HepG2 (cell line): ENCODE measurements around the gene DLG3. TPM values are rescaled to one million over a fixed set of nuclear protein-coding genes. Genes with fewer than 3 reads are reported as not detected.

Experiments used
- ATAC-seq: fragments of 200-7000 bp; cut with Tn5 transposase; 3 replicates; pipeline ENCODE4 v1.9.1; 2020; ENCODE audit warnings: mild to moderate bottlenecking, moderate library complexity
- BruUV-seq: library from RNA; stranded (reverse); fragments of 400-500 nt; replicated peaks from 2 replicates; lab custom pipeline; 2021; lab: Mats Ljungman, UMichigan
- CTCF ChIA-PET: fragments of 300-600 bp; formaldehyde crosslinking; extraction: SDS; loops from one replicate; lab custom pipeline; 2021; ENCODE audit warnings: low total read pairs, inconsistent platforms, low intra/inter-chr PET ratio; lab: Yijun Ruan, JAX
- POLR2A ChIA-PET: fragments of 350-600 bp; sonication (Branson Sonifier 250); formaldehyde crosslinking; loops from one replicate; lab custom pipeline; 2020; ENCODE audit warnings: antibody characterized with exemption, inconsistent platforms; lab: Yijun Ruan, JAX
- DNase-seq: peaks from one replicate; pipeline ENCODE4 v3.0.0-alpha.2; 2015; ENCODE audit warnings: low spot score
- FAIRE-seq: peaks from 3 replicates; lab custom pipeline; 2011; peaks lifted over from hg19 to GRCh38; lab: Jason Lieb, UNC
- H2AFZ ChIP-seq: one replicate; pipeline ENCODE4 v1.6.1; 2011; ENCODE audit warnings: low read length, inconsistent platforms
- H3K27ac ChIP-seq: fragments of 300-600 bp; 3 replicates; pipeline ENCODE4 v1.8.0; 2011; ENCODE audit warnings: mixed run types, mild to moderate bottlenecking, mixed read lengths, low read length, inconsistent platforms; ENCODE audit not compliant: insufficient read depth; ENCODE audit errors: extremely low read length
- H3K27me3 ChIP-seq, 2 experiments: fragments of 200-600 bp in 1 of 2; 2 replicates in 1 of 2; 3 replicates in 1 of 2; pipeline versions ENCODE4 v1.6.0 to v1.8.0; 2011; ENCODE audit warnings: low read length in 2 of 2, mild to moderate bottlenecking in 2 of 2, moderate library complexity in 2 of 2, inconsistent platforms in 1 of 2; ENCODE audit not compliant: insufficient read depth in 2 of 2, control insufficient read depth in 1 of 2
- H3K36me3 ChIP-seq, 2 experiments: fragments of 200-600 bp in 1 of 2; replicated peaks in 1 of 2; 2 replicates in 1 of 2; 3 replicates in 1 of 2; pipeline versions ENCODE4 v1.5.1 to v1.8.0; 2011; ENCODE audit warnings: low read length in 2 of 2, inconsistent platforms in 1 of 2; ENCODE audit not compliant: insufficient read depth in 2 of 2, control insufficient read depth in 1 of 2
- H3K4me1 ChIP-seq: 2 replicates; pipeline ENCODE4 v1.5.1; 2012; ENCODE audit warnings: low read length, inconsistent platforms; ENCODE audit not compliant: insufficient read depth
- H3K4me2 ChIP-seq: 2 replicates; pipeline ENCODE4 v1.6.0; 2011; ENCODE audit warnings: low read depth, low read length, inconsistent platforms
- H3K4me3 ChIP-seq, 3 experiments: fragments of 200-600 bp in 1 of 3; sonication (generic), shearing (Covaris generic) in 1 of 3; replicated peaks in 1 of 3; 2 replicates each; pipeline ENCODE4 v1.5.1; 2011 to 2016; ENCODE audit warnings: low read length in 3 of 3, inconsistent platforms in 2 of 3, low read depth in 2 of 3, mild to moderate bottlenecking in 2 of 3, control low read depth in 1 of 3, mixed read lengths in 1 of 3; ENCODE audit not compliant: insufficient read depth in 1 of 3
- H3K79me2 ChIP-seq: one replicate; pipeline ENCODE4 v1.6.1; 2011; ENCODE audit warnings: low read length, inconsistent platforms; ENCODE audit not compliant: insufficient read depth
- H3K9ac ChIP-seq: 2 replicates; pipeline ENCODE4 v1.6.0; 2011; ENCODE audit warnings: mild to moderate bottlenecking, low read depth, low read length, inconsistent platforms; ENCODE audit not compliant: insufficient read depth
- H3K9me3 ChIP-seq: 2 replicates; pipeline ENCODE4 v1.5.1; 2012; ENCODE audit warnings: mild to moderate bottlenecking, low read length
- H4K20me1 ChIP-seq: 2 replicates; pipeline ENCODE4 v1.6.0; 2011; ENCODE audit warnings: inconsistent platforms, mild to moderate bottlenecking, low read length, moderate library complexity; ENCODE audit not compliant: insufficient read depth
- IRF2 ChIP-seq: IDR thresholded peaks from 2 replicates; pipeline ENCODE4 v1.6.1; 2018; ENCODE audit warnings: missing genetic modification reagents, missing compliant biosample characterization
- MED8 ChIP-seq: sonication (generic); formaldehyde crosslinking; IDR thresholded peaks from 2 replicates; pipeline ENCODE4 v1.8.1; 2023; ENCODE audit warnings: mild to moderate bottlenecking, missing genetic modification reagents; ENCODE audit not compliant: insufficient replicate concordance
- NR2F1 ChIP-seq, 2 experiments: fragments of 450-650 bp in 1 of 2; formaldehyde crosslinking in 1 of 2; IDR thresholded peaks; 2 replicates each; pipeline versions ENCODE4 v1.5.0 to v1.6.1; 2016 to 2020; ENCODE audit warnings: mild to moderate bottlenecking in 1 of 2, missing compliant biosample characterization in 1 of 2, missing genetic modification reagents in 1 of 2, moderate library complexity in 1 of 2
- REL ChIP-seq: sonication (generic); formaldehyde crosslinking; conservative IDR thresholded peaks from 2 replicates; pipeline ENCODE4 v1.8.0; 2022; ENCODE audit warnings: mild to moderate bottlenecking, missing genetic modification reagents, moderate library complexity
- REXO4 ChIP-seq: sonication (generic); formaldehyde crosslinking; IDR thresholded peaks from 2 replicates; pipeline ENCODE4 v1.8.0; 2022; ENCODE audit warnings: missing genetic modification reagents, mild to moderate bottlenecking, borderline replicate concordance
- SRSF4 ChIP-seq: fragments of 200-400 bp; formaldehyde crosslinking; IDR thresholded peaks from one replicate; pipeline ENCODE4 v1.6.1; 2018; ENCODE audit warnings: mild to moderate bottlenecking, low read depth, low read length, moderate library complexity; ENCODE audit not compliant: poor library complexity, severe bottlenecking
- ZFP62 ChIP-seq: sonication (generic); formaldehyde crosslinking; IDR thresholded peaks from 2 replicates; pipeline ENCODE4 v1.4.0; 2020; ENCODE audit warnings: missing genetic modification reagents
- ZFY ChIP-seq: sonication (generic); formaldehyde crosslinking; IDR thresholded peaks from 2 replicates; pipeline ENCODE4 v1.4.0; 2020; ENCODE audit warnings: missing genetic modification reagents
- ZNF746 ChIP-seq: sonication (generic); formaldehyde crosslinking; IDR thresholded peaks from 2 replicates; pipeline ENCODE4 v1.8.0; 2022; ENCODE audit warnings: mild to moderate bottlenecking, missing genetic modification reagents
- ZNF891 ChIP-seq: sonication (generic); formaldehyde crosslinking; IDR thresholded peaks from 2 replicates; pipeline ENCODE4 v1.5.0; 2020; ENCODE audit warnings: mild to moderate bottlenecking, missing genetic modification reagents
- ZSCAN9 ChIP-seq: IDR thresholded peaks from 2 replicates; pipeline ENCODE4 v1.6.1; 2016; ENCODE audit warnings: borderline replicate concordance
- WGBS: methylation state at CpG from one replicate; pipeline ENCODE4 v1.1.6; 2017; ENCODE audit warnings: low lambda C conversion rate; 5-methylcytosine and 5-hydroxymethylcytosine counted together
- in situ Hi-C: cut with HindIII; loops from 2 replicates; pipeline ENCODE4 v1.10.0; 2017; ENCODE audit warnings: low pct_unique_long_range_greater_than_20kb; ENCODE audit not compliant: extremely low pct_ligation_motif_present
- intact Hi-C: fragments of 100-400 bp; cut with micrococcal nuclease; formaldehyde crosslinking; loops from one replicate; pipeline ENCODE4 v1.10.0; 2022; ENCODE audit not compliant: unreplicated experiment
- polyA plus RNA-seq, 8 experiments: library from polyadenylated mRNA; depleted of rRNA in 3 of 8; stranded (reverse) in 7 of 8; unstranded in 1 of 8; fragments of >200 nt; fragmentation: Illumina TruSeq in 4 of 8; extraction: Trizol in 4 of 8; gene quantifications; 2 replicates each; pipeline versions ENCODE4 v1.2.1 to v1.2.3, GENCODE V29; 2011 to 2016; ENCODE audit warnings: low read depth in 4 of 8, missing spikeins in 1 of 8, mixed read lengths in 1 of 8; ENCODE audit not compliant: insufficient read depth in 1 of 8
- total RNA-seq, 5 experiments: library from RNA; depleted of rRNA; stranded (reverse); fragments of >200 nt; fragmentation: Illumina TruSeq; extraction: Trizol; gene quantifications; 2 replicates each; pipeline ENCODE4 v1.2.3, GENCODE V29; 2016; ENCODE audit warnings: low read depth in 1 of 5
- TF ChIP-seq, protein P1 (sequence below): sonication (generic); formaldehyde crosslinking; conservative IDR thresholded peaks from 2 replicates; pipeline ENCODE4 v1.8.0; 2022; ENCODE audit warnings: missing genetic modification reagents
- TF ChIP-seq, protein P2 (sequence below): IDR thresholded peaks from 2 replicates; pipeline ENCODE4 v1.6.1; 2016
- TF ChIP-seq, protein P3 (sequence below): sonication (generic); formaldehyde crosslinking; IDR thresholded peaks from 2 replicates; pipeline ENCODE4 v1.5.1; 2020; ENCODE audit warnings: mild to moderate bottlenecking, missing genetic modification reagents, borderline replicate concordance

DLG3 gene
- total and polyA plus RNA-seq, 2 of the 13 experiments (the other 11 are each of a cell fraction or from before 2014, with no cell fraction given) = 9.9 to 19.4 TPM

DNA sequence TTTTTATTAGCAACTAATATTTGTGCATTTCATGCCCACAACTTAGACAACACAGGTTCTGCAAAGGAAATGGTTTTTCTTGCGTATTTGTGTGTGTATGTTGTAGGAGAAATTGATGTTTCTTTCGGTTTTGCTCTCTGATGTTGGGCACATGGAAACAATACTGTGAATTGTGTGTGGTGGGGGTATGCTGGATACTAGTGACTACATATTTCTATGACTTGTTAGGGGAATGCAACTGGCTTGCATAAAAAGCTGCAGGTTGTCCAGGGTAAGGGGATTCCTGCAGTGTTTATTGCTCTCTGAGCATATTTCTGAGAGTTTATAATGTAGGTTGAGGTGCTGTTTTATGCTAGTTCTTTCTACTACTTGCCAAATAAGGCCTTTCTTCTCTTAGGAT lies 11.6 kb downstream of the DLG3 start:
- H3K9ac ChIP-seq = 0 out of 2 replicates have a peak overlapping the region, but pooled peaks have one; percentile 15
- H3K79me2 ChIP-seq = peaks cover 10% of the 10 kb centered on the region
- in situ Hi-C loops = loop anchor here (10.0 kb wide), 1 partner anchor 209 kb away; no protein-coding TSS in a partner anchor
- peak overlapping the region; percentile 73 for H3K4me2 ChIP-seq
- H3K4me1 ChIP-seq = peaks cover 24% of the 10 kb centered on the region
- BruUV-seq = no TSS peak
- H3K27ac ChIP-seq = no peak overlapping the region
- no peaks in the 10 kb centered on the region for H4K20me1 ChIP-seq
- H3K4me3 ChIP-seq = peak overlapping the region in 2 of 3 experiments; percentile 67 to 78; a peak in 5 of 6 replicates
- POLR2A ChIA-PET = no interaction called here
- no peak for TF ChIP-seq MED8 (CRISPR knock-in tag)
- no peak for TF ChIP-seq IRF2 (CRISPR knock-in tag)
- TF ChIP-seq ZSCAN9 (CRISPR knock-in tag) = no peak
- TF ChIP-seq ZNF746 = no peak
- TF ChIP-seq NR2F1 (CRISPR knock-in tag; IDR thresholded peaks at IDR 0.05) = no peak
- TF ChIP-seq SRSF4 = no peak
- no peak for TF ChIP-seq ZFP62
- TF ChIP-seq ZFY = no peak
- no peak for TF ChIP-seq REL (CRISPR knock-in tag)
- TF ChIP-seq, protein P1, sequence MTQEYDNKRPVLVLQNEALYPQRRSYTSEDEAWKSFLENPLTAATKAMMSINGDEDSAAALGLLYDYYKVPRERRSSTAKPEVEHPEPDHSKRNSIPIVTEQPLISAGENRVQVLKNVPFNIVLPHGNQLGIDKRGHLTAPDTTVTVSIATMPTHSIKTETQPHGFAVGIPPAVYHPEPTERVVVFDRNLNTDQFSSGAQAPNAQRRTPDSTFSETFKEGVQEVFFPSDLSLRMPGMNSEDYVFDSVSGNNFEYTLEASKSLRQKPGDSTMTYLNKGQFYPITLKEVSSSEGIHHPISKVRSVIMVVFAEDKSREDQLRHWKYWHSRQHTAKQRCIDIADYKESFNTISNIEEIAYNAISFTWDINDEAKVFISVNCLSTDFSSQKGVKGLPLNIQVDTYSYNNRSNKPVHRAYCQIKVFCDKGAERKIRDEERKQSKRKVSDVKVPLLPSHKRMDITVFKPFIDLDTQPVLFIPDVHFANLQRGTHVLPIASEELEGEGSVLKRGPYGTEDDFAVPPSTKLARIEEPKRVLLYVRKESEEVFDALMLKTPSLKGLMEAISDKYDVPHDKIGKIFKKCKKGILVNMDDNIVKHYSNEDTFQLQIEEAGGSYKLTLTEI (CRISPR knock-in tag) = no peak
- TF ChIP-seq, protein P2, sequence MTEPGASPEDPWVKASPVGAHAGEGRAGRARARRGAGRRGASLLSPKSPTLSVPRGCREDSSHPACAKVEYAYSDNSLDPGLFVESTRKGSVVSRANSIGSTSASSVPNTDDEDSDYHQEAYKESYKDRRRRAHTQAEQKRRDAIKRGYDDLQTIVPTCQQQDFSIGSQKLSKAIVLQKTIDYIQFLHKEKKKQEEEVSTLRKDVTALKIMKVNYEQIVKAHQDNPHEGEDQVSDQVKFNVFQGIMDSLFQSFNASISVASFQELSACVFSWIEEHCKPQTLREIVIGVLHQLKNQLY (CRISPR knock-in tag) = no peak
- TF ChIP-seq, protein P3, sequence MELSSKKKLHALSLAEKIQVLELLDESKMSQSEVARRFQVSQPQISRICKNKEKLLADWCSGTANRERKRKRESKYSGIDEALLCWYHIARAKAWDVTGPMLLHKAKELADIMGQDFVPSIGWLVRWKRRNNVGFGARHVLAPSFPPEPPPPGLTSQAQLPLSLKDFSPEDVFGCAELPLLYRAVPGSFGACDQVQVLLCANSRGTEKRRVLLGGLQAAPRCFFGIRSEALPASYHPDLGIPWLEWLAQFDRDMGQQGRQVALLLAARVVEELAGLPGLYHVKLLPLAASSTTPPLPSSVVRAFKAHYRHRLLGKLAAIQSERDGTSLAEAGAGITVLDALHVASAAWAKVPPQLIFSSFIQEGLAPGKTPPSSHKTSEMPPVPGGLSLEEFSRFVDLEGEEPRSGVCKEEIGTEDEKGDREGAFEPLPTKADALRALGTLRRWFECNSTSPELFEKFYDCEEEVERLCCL (CRISPR knock-in tag) = no peak
- TF ChIP-seq ZNF891 = no peak
- no peak for TF ChIP-seq REXO4 (CRISPR knock-in tag)
- H2AFZ ChIP-seq = no peak overlapping the region
- no peak for DNase-seq
- H3K9me3 ChIP-seq = no peaks in the 10 kb centered on the region
- WGBS = 66% methylated on average over 2 of the region's 2 CpGs
- CTCF ChIA-PET = no interaction called here
- ATAC-seq = no peak
- FAIRE-seq = no peak
- intact Hi-C loops = no loop called here
- H3K27me3 ChIP-seq = no peaks in the 10 kb centered on the region; a peak in 1 of 5 replicates
- no peaks in the 10 kb centered on the region for H3K36me3 ChIP-seq
